Measurements from ENCODE around the gene FAM131B.

- TF ChIP-seq GLIS3 (CRISPR knock-in tag; IDR thresholded peaks at IDR 0.05) (no peak), TSHZ2 (CRISPR knock-in tag; IDR thresholded peaks at IDR 0.05) (no peak), ZFP30 (CRISPR knock-in tag; IDR thresholded peaks at IDR 0.05) (no peak), ARNTL (CRISPR knock-in tag; IDR thresholded peaks at IDR 0.05; ENCODE audit: borderline replicate concordance, low read depth) (no peak), ISL1 (CRISPR knock-in tag; IDR thresholded peaks at IDR 0.05) (no peak), TCF4 (CRISPR knock-in tag; IDR thresholded peaks at IDR 0.05; ENCODE audit: borderline replicate concordance) (no peak), PPARA (CRISPR knock-in tag; IDR thresholded peaks at IDR 0.05; ENCODE audit: borderline replicate concordance) (no peak), ZNF8 (CRISPR knock-in tag; IDR thresholded peaks at IDR 0.05) (no peak), ESRRG (CRISPR knock-in tag; IDR thresholded peaks at IDR 0.05) (no peak), OSR1 (CRISPR knock-in tag; IDR thresholded peaks at IDR 0.05) (no peak), ZFP3 (CRISPR knock-in tag; IDR thresholded peaks at IDR 0.05) (no peak)
Observed at GRCh38 chr7:143368387-143368786, 5.9 kb upstream of the FAM131B start.

All from SK-N-SH treated with all-trans-retinoic acid at 6 μM for 48 hours (cell line).